Activated naive CD4-positive, alpha-beta T cell treated with anti-CD3 and anti-CD28 coated beads, Interleukin-2, amount 50 U/mL, for 24 hours (primary cell): ENCODE results near the gene HYAL2.
A peak's percentile ranks its signal among the peaks of the same experiment; 100 is the strongest.

ENCODE experiments used
- H3K27ac Mint-ChIP-seq: one replicate; pipeline ENCODE4 v1.8.0; 2021; ENCODE audit warnings: mild to moderate bottlenecking, mixed read lengths
- H3K27me3 Mint-ChIP-seq: one replicate; pipeline ENCODE4 v1.8.0; 2021; ENCODE audit warnings: mixed read lengths
- H3K36me3 Mint-ChIP-seq: one replicate; pipeline ENCODE4 v1.8.0; 2021; ENCODE audit warnings: mixed read lengths
- H3K4me1 Mint-ChIP-seq: one replicate; pipeline ENCODE4 v1.8.0; 2021; ENCODE audit warnings: mixed read lengths
- H3K4me3 Mint-ChIP-seq: one replicate; pipeline ENCODE4 v1.8.0; 2021; ENCODE audit warnings: mild to moderate bottlenecking, mixed read lengths
- H3K9me3 Mint-ChIP-seq: one replicate; pipeline ENCODE4 v1.8.0; 2021; ENCODE audit warnings: mixed read lengths

The HYAL2 gene

DNA sequence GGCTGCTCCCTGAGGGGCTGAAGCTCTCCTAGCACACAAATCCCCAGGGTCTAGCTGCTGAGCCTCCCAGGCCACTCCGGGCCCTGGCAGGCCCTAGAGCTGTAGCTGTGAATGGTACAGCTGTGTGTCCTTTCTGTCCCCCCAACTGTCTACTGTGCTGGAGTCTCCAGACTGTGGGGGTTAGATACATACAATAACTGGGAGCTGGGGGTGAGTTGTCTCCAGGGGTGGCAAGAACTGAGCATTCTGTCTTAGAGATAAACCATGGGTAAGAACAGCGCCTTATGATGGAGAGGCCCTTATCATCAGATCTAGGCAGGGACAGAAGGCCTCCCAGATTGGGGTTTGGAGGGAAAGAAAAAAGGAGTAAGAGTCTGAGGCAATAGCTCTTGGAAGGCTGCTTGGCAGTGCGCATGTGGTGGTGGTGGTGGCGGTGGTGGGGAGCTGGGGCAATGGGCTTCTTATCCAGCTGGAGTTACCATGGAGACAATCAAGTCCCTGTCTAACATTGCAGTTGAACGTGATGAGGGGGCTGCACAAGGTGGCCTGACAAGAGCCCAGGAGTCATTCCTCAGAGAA is 31.7 kb upstream of the HYAL2 start:
- Mint-ChIP-seq H3K27ac (peak overlapping the region; percentile 17), H3K4me3 (no peak overlapping the region), H3K36me3 (peaks cover 7% of the 10 kb centered on the region), H3K9me3 (no peaks in the 10 kb centered on the region), H3K27me3 (no peaks in the 10 kb centered on the region), H3K4me1 (peaks cover 58% of the 10 kb centered on the region)

DNA sequence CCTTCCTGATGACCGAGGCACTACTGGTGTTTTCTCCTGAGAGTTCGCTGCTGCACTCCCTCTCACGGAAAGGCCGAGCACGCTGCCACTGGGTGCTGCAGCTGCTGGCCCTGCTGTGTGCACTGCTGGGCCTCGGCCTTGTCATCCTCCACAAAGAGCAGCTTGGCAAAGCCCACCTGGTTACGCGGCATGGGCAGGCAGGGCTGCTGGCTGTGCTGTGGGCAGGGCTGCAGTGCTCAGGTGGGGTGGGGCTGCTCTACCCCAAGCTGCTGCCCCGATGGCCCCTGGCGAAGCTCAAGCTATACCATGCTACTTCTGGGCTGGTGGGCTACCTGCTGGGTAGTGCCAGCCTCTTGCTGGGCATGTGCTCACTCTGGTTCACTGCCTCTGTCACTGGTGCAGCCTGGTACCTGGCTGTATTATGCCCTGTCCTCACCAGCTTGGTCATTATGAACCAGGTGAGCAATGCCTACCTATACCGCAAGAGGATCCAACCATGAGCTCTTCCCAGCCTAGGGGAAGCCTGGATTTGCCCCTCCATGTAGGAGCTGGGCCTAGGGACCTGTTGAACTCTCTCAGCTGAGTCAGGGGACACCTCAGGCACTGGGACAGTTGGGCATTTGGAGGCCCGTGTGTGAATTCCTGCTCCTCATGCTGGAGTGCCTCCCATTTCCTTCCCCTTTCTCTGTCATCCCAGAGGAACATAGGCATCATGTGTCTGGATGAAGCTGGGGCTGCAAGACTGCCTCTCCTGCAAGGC is 30.9 kb upstream of the HYAL2 start:
- H3K4me3 Mint-ChIP-seq, result no peak overlapping the region
- H3K9me3 Mint-ChIP-seq, result no peaks in the 10 kb centered on the region
- H3K27ac Mint-ChIP-seq, result no peak overlapping the region
- peaks cover 6% of the 10 kb centered on the region for H3K36me3 Mint-ChIP-seq
- H3K27me3 Mint-ChIP-seq, result no peaks in the 10 kb centered on the region
- H3K4me1 Mint-ChIP-seq, result peaks cover 62% of the 10 kb centered on the region

GRCh38 chr3:50352781-50353180 is 30.2 kb upstream of the HYAL2 start:
- peaks cover 62% of the 10 kb centered on the region for H3K4me1 Mint-ChIP-seq
- no peak overlapping the region for H3K4me3 Mint-ChIP-seq
- H3K9me3 Mint-ChIP-seq, result no peaks in the 10 kb centered on the region
- H3K27me3 Mint-ChIP-seq, result no peaks in the 10 kb centered on the region
- H3K27ac Mint-ChIP-seq, result peak overlapping the region; percentile 59
- H3K36me3 Mint-ChIP-seq, result peaks cover 2% of the 10 kb centered on the region

- H3K4me3 Mint-ChIP-seq, result peak overlapping the region; percentile 90
- H3K27ac Mint-ChIP-seq, result peak overlapping the region; percentile 91
- no peaks in the 10 kb centered on the region for H3K9me3 Mint-ChIP-seq
- peaks cover 2% of the 10 kb centered on the region for H3K36me3 Mint-ChIP-seq
- peaks cover 58% of the 10 kb centered on the region for H3K4me1 Mint-ChIP-seq
- H3K27me3 Mint-ChIP-seq, result no peaks in the 10 kb centered on the region
These were observed 28.8 kb upstream of the HYAL2 start for GRCh38 chr3:50351323-50351697.

GRCh38 chr3:50350527-50351322 is 28.2 kb upstream of the HYAL2 start, which contains the start of the genes CYB561D2 and NPRL2:
CYB561D2 (plus strand) TSS chr3:50350862; CDS start chr3:50351434, 572 bp downstream.
NPRL2 (minus strand) TSS chr3:50350775; CDS start chr3:50350652, 123 bp downstream.
- Mint-ChIP-seq H3K9me3 (no peaks in the 10 kb centered on the region), H3K4me1 (peaks cover 58% of the 10 kb centered on the region), H3K27ac (peak within 1 kb of the TSS; percentile 91), H3K36me3 (peaks cover 2% of the 10 kb centered on the region), H3K27me3 (no peaks in the 10 kb centered on the region), H3K4me3 (peak within 1 kb of the TSS; percentile 90)

- Mint-ChIP-seq H3K9me3 (no peaks in the 10 kb centered on the region), H3K4me3 (peak overlapping the region; percentile 90), H3K36me3 (peaks cover 2% of the 10 kb centered on the region), H3K27ac (peak overlapping the region; percentile 91), H3K27me3 (no peaks in the 10 kb centered on the region), H3K4me1 (peaks cover 58% of the 10 kb centered on the region)
These were observed 27.6 kb upstream of the HYAL2 start for GRCh38 chr3:50350213-50350526.

- Mint-ChIP-seq H3K27ac (peak overlapping the region; percentile 23), H3K4me3 (no peak overlapping the region), H3K27me3 (no peaks in the 10 kb centered on the region), H3K4me1 (peaks cover 54% of the 10 kb centered on the region), H3K36me3 (no peaks in the 10 kb centered on the region), H3K9me3 (no peaks in the 10 kb centered on the region)
These were observed 24.8 kb upstream of the HYAL2 start for GRCh38 chr3:50347187-50347813.

GRCh38 chr3:50345586-50346234 is 23.2 kb upstream of the HYAL2 start, which contains the start of gene ZMYND10:
ZMYND10 (minus strand) TSS chr3:50345732; CDS start chr3:50345579, 153 bp downstream.
- Mint-ChIP-seq H3K9me3 (no peaks in the 10 kb centered on the region), H3K4me3 (peak within 1 kb of the TSS; percentile 68), H3K27ac (no peak within 1 kb of the TSS), H3K36me3 (no peaks in the 10 kb centered on the region), H3K4me1 (peaks cover 48% of the 10 kb centered on the region), H3K27me3 (no peaks in the 10 kb centered on the region)

- H3K4me1 Mint-ChIP-seq, result peaks cover 44% of the 10 kb centered on the region
- H3K36me3 Mint-ChIP-seq, result no peaks in the 10 kb centered on the region
- H3K9me3 Mint-ChIP-seq, result no peaks in the 10 kb centered on the region
- no peak overlapping the region for H3K4me3 Mint-ChIP-seq
- no peaks in the 10 kb centered on the region for H3K27me3 Mint-ChIP-seq
- no peak overlapping the region for H3K27ac Mint-ChIP-seq
These were observed 22.5 kb upstream of the HYAL2 start for GRCh38 chr3:50345008-50345407.

GRCh38 chr3:50342813-50343633 is 20.5 kb upstream of the HYAL2 start:
- Mint-ChIP-seq H3K27me3 (no peaks in the 10 kb centered on the region), H3K9me3 (no peaks in the 10 kb centered on the region), H3K36me3 (no peaks in the 10 kb centered on the region), H3K4me3 (no peak overlapping the region), H3K4me1 (peaks cover 46% of the 10 kb centered on the region), H3K27ac (no peak overlapping the region)

- no peaks in the 10 kb centered on the region for H3K27me3 Mint-ChIP-seq
- no peak overlapping the region for H3K4me3 Mint-ChIP-seq
- H3K27ac Mint-ChIP-seq, result no peak overlapping the region
- H3K36me3 Mint-ChIP-seq, result no peaks in the 10 kb centered on the region
- H3K9me3 Mint-ChIP-seq, result no peaks in the 10 kb centered on the region
- peaks cover 39% of the 10 kb centered on the region for H3K4me1 Mint-ChIP-seq
These were observed 19.6 kb upstream of the HYAL2 start for GRCh38 chr3:50341996-50342650.

DNA sequence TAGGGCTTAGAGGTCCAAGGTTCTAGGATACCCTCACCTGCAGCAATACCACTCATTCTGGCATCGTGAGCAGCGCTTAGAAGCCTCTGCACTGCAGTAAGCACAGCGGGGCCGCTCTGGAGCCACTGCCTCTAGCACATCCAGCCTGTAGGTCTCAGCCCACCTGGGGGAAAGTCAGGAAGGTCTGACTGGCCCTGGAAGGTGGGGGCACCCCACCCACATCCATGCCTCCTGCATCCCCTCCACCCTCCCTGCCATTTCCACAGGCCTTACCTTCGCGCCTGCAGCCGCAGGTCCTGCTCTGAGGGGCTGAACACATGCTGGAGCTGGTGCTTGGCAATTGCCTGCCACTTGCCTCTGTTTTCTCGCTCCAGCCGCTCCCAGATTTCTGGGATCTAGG is 19.0 kb upstream of the HYAL2 start:
- peaks cover 39% of the 10 kb centered on the region for H3K4me1 Mint-ChIP-seq
- no peak overlapping the region for H3K27ac Mint-ChIP-seq
- H3K4me3 Mint-ChIP-seq, result peak overlapping the region; percentile 74
- peaks cover 2% of the 10 kb centered on the region for H3K36me3 Mint-ChIP-seq
- H3K27me3 Mint-ChIP-seq, result no peaks in the 10 kb centered on the region
- H3K9me3 Mint-ChIP-seq, result no peaks in the 10 kb centered on the region

- Mint-ChIP-seq H3K4me3 (peak within 1 kb of the TSS; percentile 98), H3K9me3 (no peaks in the 10 kb centered on the region), H3K36me3 (peaks cover 4% of the 10 kb centered on the region), H3K4me1 (peaks cover 41% of the 10 kb centered on the region), H3K27me3 (no peaks in the 10 kb centered on the region), H3K27ac (peak within 1 kb of the TSS; percentile 69)
These were observed 18.1 kb upstream of the HYAL2 start, which contains the start of gene RASSF1 for GRCh38 chr3:50340448-50341329. RASSF1 (minus strand) TSS chr3:50340836; CDS start chr3:50340805, 31 bp downstream.
